HL-60 (cell line): Measurements from ENCODE around the gene ATP1A2.

Source experiments
- DNase-seq, 2 experiments: peaks; one replicate each; pipeline ENCODE4 v3.0.0-alpha.2; 2010 to 2020; ENCODE audit warnings: low read depth in 1 of 2, low spot score in 1 of 2
- H3K27ac ChIP-seq: fragments of 250-450 bp; sonication (Bioruptor Pico); replicated peaks from 2 replicates; pipeline ENCODE4 v1.5.1; 2020; ENCODE audit warnings: mild to moderate bottlenecking, moderate library complexity
- H3K27me3 ChIP-seq: fragments of 250-450 bp; sonication (Bioruptor Pico); 2 replicates; pipeline ENCODE4 v1.5.1; 2021; ENCODE audit warnings: mild to moderate bottlenecking, moderate library complexity; ENCODE audit not compliant: insufficient read depth, poor library complexity, severe bottlenecking
- H3K4me3 ChIP-seq: replicated peaks from 2 replicates; pipeline ENCODE4 v1.5.1; 2011; ENCODE audit warnings: mild to moderate bottlenecking, control low read depth, low read length; ENCODE audit not compliant: insufficient read depth
- GABPA ChIP-seq: IDR thresholded peaks from 2 replicates; pipeline ENCODE4 v1.6.1; 2012; ENCODE audit warnings: low read depth
- POLR2AphosphoS5 ChIP-seq: IDR thresholded peaks from 2 replicates; pipeline ENCODE4 v1.6.1; 2012; ENCODE audit warnings: low read depth
- SPI1 ChIP-seq: IDR thresholded peaks from 2 replicates; pipeline ENCODE4 v1.6.1; 2012; ENCODE audit warnings: low read depth, mild to moderate bottlenecking, borderline replicate concordance
- TF ChIP-seq, protein P1 (sequence below): IDR thresholded peaks from one replicate; pipeline ENCODE4 v1.5.1; 2011; ENCODE audit warnings: low read length, control low read depth, inconsistent platforms; ENCODE audit not compliant: insufficient read depth
- TF ChIP-seq, protein P2 (sequence below): IDR thresholded peaks from 2 replicates; pipeline ENCODE4 v1.6.1; 2012; ENCODE audit warnings: low read depth; ENCODE audit not compliant: insufficient replicate concordance

The ATP1A2 gene

DNA sequence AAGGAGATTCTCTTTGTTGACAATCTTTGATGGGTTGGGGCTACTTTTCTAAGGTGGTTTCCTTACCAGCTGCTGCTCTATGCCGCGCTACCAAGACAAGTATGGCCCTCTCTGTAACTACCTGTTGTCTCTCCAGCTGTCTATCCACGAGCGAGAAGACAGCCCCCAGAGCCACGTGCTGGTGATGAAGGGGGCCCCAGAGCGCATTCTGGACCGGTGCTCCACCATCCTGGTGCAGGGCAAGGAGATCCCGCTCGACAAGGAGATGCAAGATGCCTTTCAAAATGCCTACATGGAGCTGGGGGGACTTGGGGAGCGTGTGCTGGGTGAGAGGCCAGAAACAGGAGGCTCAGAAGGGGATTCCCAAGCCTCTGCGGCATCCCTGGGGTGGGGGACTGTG is 14.4 kb downstream of the ATP1A2 start:
- Histone ChIP-seq H3K27me3 (no peaks in the 10 kb centered on the region), H3K4me3 (no peak overlapping the region), H3K27ac (no peak overlapping the region)
- TF ChIP-seq, protein P1, sequence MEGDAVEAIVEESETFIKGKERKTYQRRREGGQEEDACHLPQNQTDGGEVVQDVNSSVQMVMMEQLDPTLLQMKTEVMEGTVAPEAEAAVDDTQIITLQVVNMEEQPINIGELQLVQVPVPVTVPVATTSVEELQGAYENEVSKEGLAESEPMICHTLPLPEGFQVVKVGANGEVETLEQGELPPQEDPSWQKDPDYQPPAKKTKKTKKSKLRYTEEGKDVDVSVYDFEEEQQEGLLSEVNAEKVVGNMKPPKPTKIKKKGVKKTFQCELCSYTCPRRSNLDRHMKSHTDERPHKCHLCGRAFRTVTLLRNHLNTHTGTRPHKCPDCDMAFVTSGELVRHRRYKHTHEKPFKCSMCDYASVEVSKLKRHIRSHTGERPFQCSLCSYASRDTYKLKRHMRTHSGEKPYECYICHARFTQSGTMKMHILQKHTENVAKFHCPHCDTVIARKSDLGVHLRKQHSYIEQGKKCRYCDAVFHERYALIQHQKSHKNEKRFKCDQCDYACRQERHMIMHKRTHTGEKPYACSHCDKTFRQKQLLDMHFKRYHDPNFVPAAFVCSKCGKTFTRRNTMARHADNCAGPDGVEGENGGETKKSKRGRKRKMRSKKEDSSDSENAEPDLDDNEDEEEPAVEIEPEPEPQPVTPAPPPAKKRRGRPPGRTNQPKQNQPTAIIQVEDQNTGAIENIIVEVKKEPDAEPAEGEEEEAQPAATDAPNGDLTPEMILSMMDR, result no peak
- no peak for TF ChIP-seq GABPA
- TF ChIP-seq, protein P2, sequence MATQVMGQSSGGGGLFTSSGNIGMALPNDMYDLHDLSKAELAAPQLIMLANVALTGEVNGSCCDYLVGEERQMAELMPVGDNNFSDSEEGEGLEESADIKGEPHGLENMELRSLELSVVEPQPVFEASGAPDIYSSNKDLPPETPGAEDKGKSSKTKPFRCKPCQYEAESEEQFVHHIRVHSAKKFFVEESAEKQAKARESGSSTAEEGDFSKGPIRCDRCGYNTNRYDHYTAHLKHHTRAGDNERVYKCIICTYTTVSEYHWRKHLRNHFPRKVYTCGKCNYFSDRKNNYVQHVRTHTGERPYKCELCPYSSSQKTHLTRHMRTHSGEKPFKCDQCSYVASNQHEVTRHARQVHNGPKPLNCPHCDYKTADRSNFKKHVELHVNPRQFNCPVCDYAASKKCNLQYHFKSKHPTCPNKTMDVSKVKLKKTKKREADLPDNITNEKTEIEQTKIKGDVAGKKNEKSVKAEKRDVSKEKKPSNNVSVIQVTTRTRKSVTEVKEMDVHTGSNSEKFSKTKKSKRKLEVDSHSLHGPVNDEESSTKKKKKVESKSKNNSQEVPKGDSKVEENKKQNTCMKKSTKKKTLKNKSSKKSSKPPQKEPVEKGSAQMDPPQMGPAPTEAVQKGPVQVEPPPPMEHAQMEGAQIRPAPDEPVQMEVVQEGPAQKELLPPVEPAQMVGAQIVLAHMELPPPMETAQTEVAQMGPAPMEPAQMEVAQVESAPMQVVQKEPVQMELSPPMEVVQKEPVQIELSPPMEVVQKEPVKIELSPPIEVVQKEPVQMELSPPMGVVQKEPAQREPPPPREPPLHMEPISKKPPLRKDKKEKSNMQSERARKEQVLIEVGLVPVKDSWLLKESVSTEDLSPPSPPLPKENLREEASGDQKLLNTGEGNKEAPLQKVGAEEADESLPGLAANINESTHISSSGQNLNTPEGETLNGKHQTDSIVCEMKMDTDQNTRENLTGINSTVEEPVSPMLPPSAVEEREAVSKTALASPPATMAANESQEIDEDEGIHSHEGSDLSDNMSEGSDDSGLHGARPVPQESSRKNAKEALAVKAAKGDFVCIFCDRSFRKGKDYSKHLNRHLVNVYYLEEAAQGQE, result no peak
- no peak for TF ChIP-seq SPI1
- TF ChIP-seq POLR2AphosphoS5, result no peak
- DNase-seq, result no peak

DNA sequence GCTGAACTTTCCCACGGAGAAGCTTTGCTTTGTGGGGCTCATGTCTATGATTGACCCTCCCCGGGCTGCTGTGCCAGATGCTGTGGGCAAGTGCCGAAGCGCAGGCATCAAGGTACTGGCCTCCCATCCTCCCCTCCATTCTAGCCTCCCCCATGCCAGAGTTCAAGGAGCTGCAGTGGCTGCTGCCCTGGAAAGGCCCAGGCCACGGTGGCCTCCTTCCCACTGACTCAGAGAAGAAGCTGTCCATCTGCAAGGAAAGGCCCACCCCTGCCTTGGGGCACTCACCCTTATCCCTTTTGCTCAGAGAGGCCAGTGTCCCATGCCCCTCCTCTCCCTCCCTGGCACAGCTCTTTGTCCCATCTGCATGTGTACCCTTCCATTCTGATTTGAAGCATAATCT is 14.9 kb downstream of the ATP1A2 start:
- Histone ChIP-seq H3K27ac (no peak overlapping the region), H3K4me3 (no peak overlapping the region), H3K27me3 (no peaks in the 10 kb centered on the region)
- no peak for TF ChIP-seq POLR2AphosphoS5
- TF ChIP-seq, protein P2, result no peak
- TF ChIP-seq GABPA, result no peak
- TF ChIP-seq SPI1, result no peak
- TF ChIP-seq, protein P1, result no peak
- DNase-seq, result no peak

DNA sequence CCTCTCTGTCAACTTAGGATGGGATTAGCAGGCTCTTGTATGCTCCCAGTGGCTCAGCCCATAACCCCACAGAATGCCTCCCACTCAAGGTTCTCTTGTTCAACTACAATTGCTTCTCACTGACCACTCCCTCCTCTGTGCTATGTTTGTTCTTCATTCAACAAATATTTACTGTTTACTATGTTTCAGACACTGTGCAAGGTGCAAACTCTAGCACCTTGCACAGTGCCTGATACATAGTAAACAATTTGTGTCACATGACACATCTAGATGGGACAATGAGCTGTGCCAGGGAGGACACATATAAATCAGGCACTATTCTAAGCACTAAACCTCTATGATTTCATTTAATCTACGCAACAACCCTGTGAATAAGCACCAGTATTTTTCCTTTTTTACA is 15.4 kb downstream of the ATP1A2 start:
- H3K27me3 ChIP-seq, result no peaks in the 10 kb centered on the region
- H3K27ac ChIP-seq, result no peak overlapping the region
- DNase-seq, result no peak
- TF ChIP-seq GABPA, result no peak
- TF ChIP-seq SPI1, result no peak
- TF ChIP-seq, protein P1, result no peak
- TF ChIP-seq POLR2AphosphoS5, result no peak
- TF ChIP-seq, protein P2, result no peak
- H3K4me3 ChIP-seq, result no peak overlapping the region
